Prostate gland (tissue), 2 donors: ENCODE results near the gene RSPH9. TPM values are rescaled to one million over a fixed set of nuclear protein-coding genes. Genes with fewer than 3 reads are reported as not detected.

Source experiments
- DNase-seq: peaks from one replicate; pipeline ENCODE4 v3.0.0-alpha.2; 2019; ENCODE audit warnings: low spot score
- H3K27ac ChIP-seq, 2 donors: fragments of 200-600 bp; sonication (generic); 2 replicates each; pipeline ENCODE4 v1.5.1; 2017 to 2019
- H3K27me3 ChIP-seq: fragments of 200-600 bp; sonication (generic); replicated peaks from 2 replicates; pipeline ENCODE4 v1.5.1; 2019; ENCODE audit not compliant: insufficient read depth
- H3K36me3 ChIP-seq, 2 donors: fragments of 200-600 bp; sonication (generic); 1 replicate in 1 of 2; 2 replicates in 1 of 2; pipeline versions ENCODE4 v1.5.1 to v1.8.1; 2017 to 2019
- H3K4me1 ChIP-seq: fragments of 200-600 bp; sonication (generic); replicated peaks from 2 replicates; pipeline ENCODE4 v1.5.1; 2019
- H3K4me3 ChIP-seq, 2 donors: fragments of 200-600 bp; sonication (generic); 2 replicates each; pipeline ENCODE4 v1.5.1; 2017 to 2019
- H3K9me3 ChIP-seq: fragments of 200-600 bp; sonication (generic); 2 replicates; pipeline ENCODE4 v1.5.1; 2017
- POLR2A ChIP-seq: fragments of 450-650 bp; IDR thresholded peaks from one replicate; pipeline ENCODE4 v1.6.1; 2016; ENCODE audit warnings: antibody characterized with exemption, mild to moderate bottlenecking
- POLR2AphosphoS5 ChIP-seq: sonication (generic); formaldehyde crosslinking; IDR thresholded peaks from one replicate; pipeline ENCODE4 v1.6.1; 2017; ENCODE audit warnings: antibody characterized with exemption
- WGBS: methylation state at CpG from one replicate; pipeline ENCODE4 v1.1.5; 2018; 5-methylcytosine and 5-hydroxymethylcytosine counted together
- intact Hi-C: fragments of 100-400 bp; cut with DNase I; formaldehyde crosslinking; loops from one replicate; pipeline ENCODE4 v1.14.2; 2022
- total RNA-seq, 2 donors: library from RNA; depleted of rRNA; stranded (reverse); fragments of >200 nt; gene quantifications; one replicate each; pipeline ENCODE4 v1.1.0, GENCODE V29; 2016
- TF ChIP-seq, protein P1 (sequence below), 4 experiments: fragments of 200-600 bp in 2 of 4; fragments of 450-650 bp in 2 of 4; sonication (generic) in 2 of 4; IDR thresholded peaks; 1 replicate in 3 of 4; 2 replicates in 1 of 4; pipeline ENCODE4 v1.5.1; 2016 to 2019; ENCODE audit warnings: antibody characterized with exemption in 4 of 4, mild to moderate bottlenecking in 2 of 4, moderate library complexity in 2 of 4

RSPH9 gene
- total RNA-seq, 2 donors from 2014 or later = 0.23 to 1.9 TPM

DNA sequence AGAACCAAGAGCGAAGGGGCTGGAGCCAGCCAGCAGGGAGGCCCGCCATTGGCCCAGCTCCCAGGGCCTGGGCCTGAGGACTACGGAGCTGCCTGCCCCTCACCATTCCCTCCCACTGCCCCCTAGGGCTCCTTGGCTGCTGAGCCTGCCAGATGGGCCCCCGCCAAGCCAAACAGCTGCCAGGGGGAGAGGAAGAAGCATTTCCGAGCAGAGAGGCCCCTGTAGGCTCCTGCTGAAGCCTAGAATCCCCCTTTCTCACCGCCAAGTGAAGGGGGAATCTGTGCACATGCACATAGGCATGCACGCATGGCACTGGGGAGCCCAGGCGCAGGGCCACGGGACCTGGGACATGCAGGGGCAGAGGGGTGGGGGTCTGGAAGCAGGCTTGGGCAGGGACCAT lies 71.3 kb downstream of the RSPH9 start:
- Histone ChIP-seq H3K27ac (no peak overlapping the region), H3K4me3 (no peak overlapping the region), H3K4me1 (peaks cover 3% of the 10 kb centered on the region), H3K27me3 (no peaks in the 10 kb centered on the region), H3K36me3 (no peaks in the 10 kb centered on the region), H3K9me3 (no peaks in the 10 kb centered on the region)
- 36% methylated on average over 9 of the region's 9 CpGs for WGBS
- intact Hi-C loops = no loop called here
- no peak for TF ChIP-seq POLR2A
- TF ChIP-seq POLR2AphosphoS5 = no peak
- TF ChIP-seq, protein P1, sequence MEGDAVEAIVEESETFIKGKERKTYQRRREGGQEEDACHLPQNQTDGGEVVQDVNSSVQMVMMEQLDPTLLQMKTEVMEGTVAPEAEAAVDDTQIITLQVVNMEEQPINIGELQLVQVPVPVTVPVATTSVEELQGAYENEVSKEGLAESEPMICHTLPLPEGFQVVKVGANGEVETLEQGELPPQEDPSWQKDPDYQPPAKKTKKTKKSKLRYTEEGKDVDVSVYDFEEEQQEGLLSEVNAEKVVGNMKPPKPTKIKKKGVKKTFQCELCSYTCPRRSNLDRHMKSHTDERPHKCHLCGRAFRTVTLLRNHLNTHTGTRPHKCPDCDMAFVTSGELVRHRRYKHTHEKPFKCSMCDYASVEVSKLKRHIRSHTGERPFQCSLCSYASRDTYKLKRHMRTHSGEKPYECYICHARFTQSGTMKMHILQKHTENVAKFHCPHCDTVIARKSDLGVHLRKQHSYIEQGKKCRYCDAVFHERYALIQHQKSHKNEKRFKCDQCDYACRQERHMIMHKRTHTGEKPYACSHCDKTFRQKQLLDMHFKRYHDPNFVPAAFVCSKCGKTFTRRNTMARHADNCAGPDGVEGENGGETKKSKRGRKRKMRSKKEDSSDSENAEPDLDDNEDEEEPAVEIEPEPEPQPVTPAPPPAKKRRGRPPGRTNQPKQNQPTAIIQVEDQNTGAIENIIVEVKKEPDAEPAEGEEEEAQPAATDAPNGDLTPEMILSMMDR (IDR thresholded peaks at IDR 0.05) = no peak
- no peak for DNase-seq

DNA sequence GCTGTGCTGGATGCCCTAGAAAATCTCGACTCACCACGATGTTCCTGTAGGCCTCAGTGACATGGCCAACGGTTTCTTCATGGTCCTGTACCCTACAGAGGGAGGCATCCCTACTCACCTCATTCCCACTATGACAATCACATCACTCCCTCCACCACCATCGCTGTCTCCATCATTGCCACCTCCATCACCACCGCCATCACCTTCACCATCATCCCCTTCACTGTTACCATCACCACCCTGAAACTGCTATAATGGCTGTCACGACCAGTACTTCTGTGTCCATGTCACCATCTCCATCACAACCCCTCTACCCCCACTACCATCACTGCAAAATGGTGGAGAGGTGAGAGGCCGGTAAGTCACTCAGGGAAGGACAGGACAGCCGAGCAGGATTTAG lies 72.6 kb downstream of the RSPH9 start:
- H3K9me3 ChIP-seq = no peaks in the 10 kb centered on the region
- H3K36me3 ChIP-seq = no peaks in the 10 kb centered on the region
- H3K27me3 ChIP-seq = no peaks in the 10 kb centered on the region
- H3K4me1 ChIP-seq = peaks cover 3% of the 10 kb centered on the region
- no peak overlapping the region for H3K4me3 ChIP-seq
- no peak overlapping the region for H3K27ac ChIP-seq
- DNase-seq = no peak
- intact Hi-C loops = no loop called here
- WGBS = 89% methylated on average over 8 of the region's 8 CpGs
- TF ChIP-seq, protein P1 (IDR thresholded peaks at IDR 0.05) = no peak
- TF ChIP-seq POLR2A = no peak
- TF ChIP-seq POLR2AphosphoS5 = no peak

DNA sequence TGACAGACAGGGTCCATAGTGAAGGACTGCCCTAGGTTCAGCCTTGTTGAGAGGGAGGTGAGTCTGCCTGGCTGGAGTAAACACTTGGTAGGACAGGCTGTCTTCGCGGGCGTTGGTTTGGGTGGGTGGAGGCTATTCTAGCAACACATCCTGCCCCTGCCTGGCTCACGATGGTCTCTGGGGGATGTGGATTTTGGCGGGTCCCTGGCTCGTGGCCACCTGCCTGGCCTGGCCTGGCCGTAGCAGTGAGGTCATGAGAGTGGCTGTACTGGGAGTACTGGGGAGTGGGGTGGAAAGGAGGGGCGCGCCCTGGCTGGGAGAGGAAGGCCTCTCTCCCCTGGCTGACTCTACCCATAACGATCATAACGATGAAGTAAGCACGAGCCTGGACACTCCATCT lies 73.0 kb downstream of the RSPH9 start:
- no peak for TF ChIP-seq POLR2A
- TF ChIP-seq, protein P1 (IDR thresholded peaks at IDR 0.05) = no peak
- TF ChIP-seq POLR2AphosphoS5 = no peak
- Histone ChIP-seq H3K27me3 (no peaks in the 10 kb centered on the region), H3K27ac (no peak overlapping the region), H3K4me3 (no peak overlapping the region), H3K9me3 (no peaks in the 10 kb centered on the region), H3K4me1 (peaks cover 3% of the 10 kb centered on the region), H3K36me3 (no peaks in the 10 kb centered on the region)
- no peak for DNase-seq
- 60% methylated on average over 11 of the region's 12 CpGs for whole genome bisulfite sequencing
- intact Hi-C loops = no loop called here

DNA sequence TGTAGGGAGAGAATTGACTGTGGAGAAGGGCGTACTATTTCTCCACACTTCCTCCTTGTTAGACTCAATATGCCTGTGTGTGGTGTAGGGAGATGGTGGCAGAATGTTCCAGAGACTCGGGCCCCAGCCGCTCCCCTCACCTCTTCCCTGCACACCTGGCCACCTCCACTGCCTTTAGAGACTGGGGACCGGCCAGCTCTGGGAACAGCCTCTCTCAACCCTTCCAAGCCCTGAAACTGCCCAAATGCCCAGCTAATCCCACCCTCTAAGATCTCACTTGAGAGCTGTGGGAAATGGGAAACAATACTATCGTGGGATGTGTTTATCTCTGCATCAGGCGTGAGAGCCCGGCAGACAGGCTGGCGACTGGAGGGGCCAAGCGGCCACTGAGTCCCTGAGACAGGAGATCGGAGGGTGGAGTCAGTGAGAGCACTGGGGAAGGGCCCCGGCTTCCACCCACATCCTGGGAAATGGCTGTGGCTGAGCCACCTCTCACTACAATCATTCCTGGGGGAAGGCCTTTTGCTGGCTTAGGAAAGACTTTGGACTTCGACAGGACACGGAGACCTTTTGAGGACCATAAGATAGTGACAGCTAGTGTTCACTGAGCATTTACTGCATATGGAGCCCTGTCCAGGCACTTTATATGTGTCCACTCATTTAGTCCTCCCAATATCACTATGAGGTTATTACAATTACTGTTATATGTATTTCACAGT lies 73.7 kb downstream of the RSPH9 start:
- no peaks in the 10 kb centered on the region for H3K27me3 ChIP-seq
- H3K4me1 ChIP-seq = peaks cover 3% of the 10 kb centered on the region
- no peak overlapping the region for H3K27ac ChIP-seq
- no peaks in the 10 kb centered on the region for H3K9me3 ChIP-seq
- DNase-seq = no peak
- H3K4me3 ChIP-seq = no peak overlapping the region
- WGBS = 88% methylated on average over 13 of the region's 13 CpGs
- H3K36me3 ChIP-seq = no peaks in the 10 kb centered on the region
- TF ChIP-seq POLR2A (no peak), POLR2AphosphoS5 (no peak)
- TF ChIP-seq, protein P1 (IDR thresholded peaks at IDR 0.05) = no peak
- intact Hi-C loops = no loop called here

DNA sequence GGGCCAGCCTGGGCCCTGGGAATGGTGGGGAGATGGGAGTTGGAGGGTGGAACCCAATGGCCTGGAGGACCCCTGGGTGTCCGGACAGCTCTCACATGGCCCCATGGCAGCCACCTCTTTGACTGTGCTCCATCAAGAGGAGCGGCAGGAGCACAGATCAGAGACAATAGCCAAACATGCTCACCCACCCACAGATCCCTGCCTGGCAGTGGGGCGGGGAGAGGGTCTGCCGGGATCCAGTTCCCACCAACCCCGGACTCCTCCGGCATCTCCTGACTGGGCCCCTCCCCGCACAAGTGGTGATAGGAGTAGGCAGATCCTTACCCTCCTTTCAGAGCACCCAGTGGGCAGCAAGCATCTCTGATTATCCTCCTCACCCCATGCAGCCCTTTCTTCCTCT lies 74.7 kb downstream of the RSPH9 start:
- WGBS = 89% methylated on average over 7 of the region's 7 CpGs
- peaks cover 6% of the 10 kb centered on the region for H3K4me1 ChIP-seq
- H3K4me3 ChIP-seq = no peak overlapping the region
- H3K27ac ChIP-seq = no peak overlapping the region
- TF ChIP-seq POLR2AphosphoS5 (no peak), POLR2A (no peak)
- TF ChIP-seq, protein P1 (IDR thresholded peaks at IDR 0.05) = no peak
- intact Hi-C loops = no loop called here
- H3K27me3 ChIP-seq = no peaks in the 10 kb centered on the region
- no peaks in the 10 kb centered on the region for H3K9me3 ChIP-seq
- H3K36me3 ChIP-seq = no peaks in the 10 kb centered on the region
- no peak for DNase-seq
